ENCODE data around the gene NR6A1.

- TF ChIP-seq CTCF (IDR thresholded peaks at IDR 0.05; ENCODE audit: low read depth, low read length, poor library complexity, severe bottlenecking) = no peak
- TF ChIP-seq EZH2phosphoT487 (IDR thresholded peaks at IDR 0.05; ENCODE audit: borderline replicate concordance, low read length) = no peak
Observed at GRCh38 chr9:124504530-124505005, 266.5 kb downstream of the NR6A1 start.
